HTR-8/SVneo (cell line): Measurements from ENCODE around the gene TMA16.
"Not testable (repeated sequence)": the region's sequence is repeated elsewhere in the genome, so short reads cannot be mapped to it uniquely, and the experiment has no call there.

Experiments
- DNase-seq: peaks from one replicate; pipeline ENCODE4 v3.0.0; 2011; ENCODE audit warnings: low spot score, mixed read lengths; ENCODE audit not compliant: insufficient read length
- FAIRE-seq: peaks from 2 replicates; lab custom pipeline; 2011; peaks lifted over from hg19 to GRCh38; lab: Jason Lieb, UNC

Gene TMA16

GRCh38 chr4:163500586-163500985 is 6.1 kb downstream of the TMA16 start:
- FAIRE-seq (no peak), DNase-seq (no peak)

- no peak for FAIRE-seq
These were observed 10.9 kb downstream of the TMA16 start for GRCh38 chr4:163505374-163505773.

GRCh38 chr4:163515198-163515597 is 20.7 kb downstream of the TMA16 start:
- DNase-seq (no peak), FAIRE-seq (no peak)

More at GRCh38 chr4:163505374-163505773, 10.9 kb downstream of the TMA16 start:
- DNase-seq = no peak

GRCh38 chr4:163523791-163524365 is 29.4 kb downstream of the TMA16 start:
- FAIRE-seq = no peak

GRCh38 chr4:163525982-163526381 is 31.5 kb downstream of the TMA16 start:
- DNase-seq (no peak), FAIRE-seq (no peak)

More at GRCh38 chr4:163523791-163524365, 29.4 kb downstream of the TMA16 start:
- no peak for DNase-seq

- DNase-seq = no peak
- no peak for FAIRE-seq
These were observed 32.7 kb downstream of the TMA16 start for GRCh38 chr4:163527172-163527571.

- no peak for DNase-seq
- no peak for FAIRE-seq
These were observed 34.2 kb downstream of the TMA16 start for GRCh38 chr4:163528653-163529052.

- FAIRE-seq (no peak), DNase-seq (no peak)
These were observed 39.6 kb downstream of the TMA16 start for GRCh38 chr4:163534056-163534455.

GRCh38 chr4:163535657-163536056 is 41.2 kb downstream of the TMA16 start:
- FAIRE-seq (no peak), DNase-seq (no peak)

GRCh38 chr4:163536091-163536490 is 41.6 kb downstream of the TMA16 start:
- DNase-seq (no peak), FAIRE-seq (no peak)

GRCh38 chr4:163537114-163537513 is 42.6 kb downstream of the TMA16 start:
- no peak for FAIRE-seq
- DNase-seq = no peak

- not testable (repeated sequence) for FAIRE-seq, DNase-seq
These were observed 44.3 kb downstream of the TMA16 start for GRCh38 chr4:163538820-163539219.

- no peak for FAIRE-seq
- DNase-seq = no peak
These were observed 46.0 kb downstream of the TMA16 start for GRCh38 chr4:163540448-163540847.

- no peak for DNase-seq
- FAIRE-seq = no peak
These were observed 46.5 kb downstream of the TMA16 start for GRCh38 chr4:163540977-163541376.

GRCh38 chr4:163542275-163542674 is 47.8 kb downstream of the TMA16 start:
- FAIRE-seq (no peak), DNase-seq (no peak)

GRCh38 chr4:163544407-163545038 is 50.0 kb downstream of the TMA16 start:
- DNase-seq (peak; percentile 57), FAIRE-seq (peak; percentile 65)

- DNase-seq = peak; percentile 45
- FAIRE-seq = no peak
These were observed 54.2 kb downstream of the TMA16 start for GRCh38 chr4:163548481-163549243.

GRCh38 chr4:163550869-163551267 is 56.4 kb downstream of the TMA16 start:
- DNase-seq (no peak), FAIRE-seq (no peak)

- DNase-seq (no peak), FAIRE-seq (no peak)
These were observed 58.7 kb downstream of the TMA16 start for GRCh38 chr4:163553146-163553545.

- FAIRE-seq = no peak
- peak; percentile 26 for DNase-seq
These were observed 60.5 kb downstream of the TMA16 start for GRCh38 chr4:163554870-163555465.

- no peak for DNase-seq
- FAIRE-seq = no peak
These were observed 61.7 kb downstream of the TMA16 start for GRCh38 chr4:163556177-163556576.
